ENCODE measurements around the gene TIMM10B.

The TIMM10B gene

GRCh38 chr11:6481012-6481923, at the start of gene TIMM10B, which contains the start of gene ARFIP2:
TSS of gene TIMM10B (plus strand) at chr11:6481501. CDS start at chr11:6481517, 16 bp downstream.
TSS of gene ARFIP2 (minus strand) at chr11:6481331. CDS start at chr11:6480421, 910 bp downstream.
- peak; percentile 98 to 99 for DNase-seq
- intact Hi-C loops (cut with DNase I; ENCODE audit: low total_unique reads) = loop anchor here (5.0 kb wide), 1 partner anchor 126 kb away; no protein-coding TSS in a partner anchor
- no peaks in the 10 kb centered on the region for H3K27me3 ChIP-seq
- H3K9me3 ChIP-seq = no peaks in the 10 kb centered on the region
- peak within 1 kb of the TSS; percentile 73 to 88 for H3K4me3 ChIP-seq
- peaks cover 0 to 35% (median 27%) of the 10 kb centered on the region in 4 donors for H3K4me1 ChIP-seq
- peaks cover 15 to 66% (median 38%) of the 10 kb centered on the region in 3 donors for H3K36me3 ChIP-seq
- peak within 1 kb of the TSS; percentile 88 to 91 for H3K27ac ChIP-seq
- no peak for TF ChIP-seq CTCF (IDR thresholded peaks at IDR 0.05)

GRCh38 chr11:6431861-6432260, 49.4 kb upstream of the TIMM10B start:
- Histone ChIP-seq H3K36me3 (no peaks in the 10 kb centered on the region), H3K27ac (no peak overlapping the region), H3K9me3 (no peaks in the 10 kb centered on the region), H3K4me1 (peaks cover 0 to 5% (median 0%) of the 10 kb centered on the region in 4 donors), H3K4me3 (no peak overlapping the region), H3K27me3 (no peaks in the 10 kb centered on the region)
- intact Hi-C loops (cut with DNase I; ENCODE audit: low total_unique reads) = loop anchor here (2.0 kb wide), 1 partner anchor 57 kb away; no protein-coding TSS in a partner anchor
- DNase-seq = no peak
- TF ChIP-seq CTCF (IDR thresholded peaks at IDR 0.05) = no peak

GRCh38 chr11:6433998-6434660, 47.2 kb upstream of the TIMM10B start:
- Histone ChIP-seq H3K36me3 (no peaks in the 10 kb centered on the region), H3K27ac (no peak overlapping the region), H3K9me3 (no peaks in the 10 kb centered on the region), H3K4me1 (peaks cover 0 to 5% (median 0%) of the 10 kb centered on the region in 4 donors), H3K27me3 (no peaks in the 10 kb centered on the region), H3K4me3 (no peak overlapping the region)
- no peak for TF ChIP-seq CTCF (IDR thresholded peaks at IDR 0.05)
- intact Hi-C loops (cut with DNase I; ENCODE audit: low total_unique reads) = loop anchor here (2.0 kb wide), 1 partner anchor 59 kb away; no protein-coding TSS in a partner anchor
- no peak for DNase-seq

DNA sequence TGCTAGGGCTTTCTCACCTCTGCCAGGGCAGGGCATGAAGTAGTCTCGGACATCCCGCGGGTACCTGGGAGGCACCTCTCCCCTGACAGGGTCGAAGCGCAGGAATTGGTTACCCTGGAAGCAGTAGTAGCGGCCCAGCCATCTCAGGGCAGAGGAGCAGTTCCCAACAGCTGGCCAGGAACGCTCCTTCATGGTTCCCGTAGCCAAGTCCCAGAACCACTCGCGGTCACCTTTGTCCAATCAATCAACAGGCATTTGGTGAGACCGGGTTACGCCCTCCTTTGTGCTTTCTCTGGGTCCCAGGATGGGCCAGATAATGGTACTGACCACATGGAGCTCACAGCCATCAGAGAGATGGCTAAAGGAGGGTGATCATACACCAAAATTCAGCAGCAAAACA, 43.9 kb upstream of the TIMM10B start:
- intact Hi-C loops (cut with DNase I; ENCODE audit: low total_unique reads) = no loop called here

More for the DNA sequence above, 43.9 kb upstream of the TIMM10B start:
- Histone ChIP-seq H3K4me1 (peaks cover 0 to 18% (median 4%) of the 10 kb centered on the region in 4 donors), H3K36me3 (no peaks in the 10 kb centered on the region), H3K9me3 (no peaks in the 10 kb centered on the region), H3K4me3 (no peak overlapping the region), H3K27me3 (no peaks in the 10 kb centered on the region), H3K27ac (no peak overlapping the region)
- DNase-seq = no peak
- TF ChIP-seq CTCF (IDR thresholded peaks at IDR 0.05) = no peak
